ENCODE measurements around the gene IL17RE. TPM values are rescaled to one million over a fixed set of nuclear protein-coding genes. Genes with fewer than 3 reads are reported as not detected.
"Not testable (repeated sequence)": the region's sequence is repeated elsewhere in the genome, so short reads cannot be mapped to it uniquely, and the experiment has no call there.

The IL17RE gene
- total and polyA plus RNA-seq, 3 experiments from 2014 or later = 0.47 to 1.2 (median 1.2) TPM

DNA sequence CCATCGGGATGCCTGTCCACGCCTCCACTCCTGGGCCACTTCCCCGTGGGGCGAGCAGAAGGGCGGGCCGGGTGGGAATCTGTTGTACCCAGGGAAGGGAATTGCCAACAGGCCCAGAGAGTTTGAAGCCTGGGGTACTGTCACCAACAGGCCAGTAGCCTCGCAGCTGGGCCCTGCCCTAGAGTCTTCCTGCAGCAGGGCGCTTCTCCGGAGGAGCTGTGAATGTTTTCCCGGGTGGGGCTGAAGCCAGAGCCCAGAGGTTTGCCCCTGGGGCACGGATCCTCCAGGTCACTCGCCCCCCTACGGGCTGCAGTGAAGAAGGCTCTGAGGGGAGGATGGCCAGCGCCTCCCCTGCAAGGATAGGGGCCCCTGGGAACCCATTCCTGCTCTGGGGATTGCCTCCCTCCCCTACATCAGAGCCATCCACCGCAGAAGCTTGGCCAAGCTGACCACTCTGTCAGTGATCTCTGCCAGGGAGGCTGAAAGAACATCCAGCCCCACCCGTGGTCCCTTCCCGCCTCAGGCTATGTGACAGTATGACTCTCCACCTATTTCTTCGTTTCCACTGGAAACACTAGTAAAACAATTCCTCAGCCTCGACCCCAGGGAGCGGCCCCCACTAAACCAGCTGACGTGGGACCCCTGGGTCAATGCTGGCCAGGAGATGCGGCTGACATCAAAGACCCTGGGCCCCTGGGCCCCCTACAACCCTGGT is 39.4 kb upstream of the IL17RE start:
- Histone ChIP-seq H3K4me1 (ENCODE audit: insufficient read depth, low read length) (no peaks in the 10 kb centered on the region), H3K9me3 (ENCODE audit: low read length) (no peaks in the 10 kb centered on the region), H3K36me3 (ENCODE audit: insufficient read depth, low read length) (no peaks in the 10 kb centered on the region), H3K27ac (ENCODE audit: low read depth, low read length) (no peak overlapping the region), H3K4me3 (ENCODE audit: low read length) (no peak overlapping the region), H3K27me3 (ENCODE audit: insufficient read depth, low read length, poor library complexity, severe bottlenecking) (no peaks in the 10 kb centered on the region)
- H3K27me3 Mint-ChIP-seq = peaks cover 10 to 13% of the 10 kb centered on the region in 2 donors
- no peaks in the 10 kb centered on the region for H3K36me3 Mint-ChIP-seq
- H3K27ac Mint-ChIP-seq = peak overlapping the region in 1 of 8 donors; percentile 33
- no peaks in the 10 kb centered on the region for H3K9me3 Mint-ChIP-seq
- ChIA-PET POLR2A (no interaction called here), CTCF (no interaction called here)
- H3K4me1 Mint-ChIP-seq = peaks cover 0 to 6% (median 1%) of the 10 kb centered on the region in 3 donors
- no peak for DNase-seq
- H3K4me3 Mint-ChIP-seq = no peak overlapping the region

DNA sequence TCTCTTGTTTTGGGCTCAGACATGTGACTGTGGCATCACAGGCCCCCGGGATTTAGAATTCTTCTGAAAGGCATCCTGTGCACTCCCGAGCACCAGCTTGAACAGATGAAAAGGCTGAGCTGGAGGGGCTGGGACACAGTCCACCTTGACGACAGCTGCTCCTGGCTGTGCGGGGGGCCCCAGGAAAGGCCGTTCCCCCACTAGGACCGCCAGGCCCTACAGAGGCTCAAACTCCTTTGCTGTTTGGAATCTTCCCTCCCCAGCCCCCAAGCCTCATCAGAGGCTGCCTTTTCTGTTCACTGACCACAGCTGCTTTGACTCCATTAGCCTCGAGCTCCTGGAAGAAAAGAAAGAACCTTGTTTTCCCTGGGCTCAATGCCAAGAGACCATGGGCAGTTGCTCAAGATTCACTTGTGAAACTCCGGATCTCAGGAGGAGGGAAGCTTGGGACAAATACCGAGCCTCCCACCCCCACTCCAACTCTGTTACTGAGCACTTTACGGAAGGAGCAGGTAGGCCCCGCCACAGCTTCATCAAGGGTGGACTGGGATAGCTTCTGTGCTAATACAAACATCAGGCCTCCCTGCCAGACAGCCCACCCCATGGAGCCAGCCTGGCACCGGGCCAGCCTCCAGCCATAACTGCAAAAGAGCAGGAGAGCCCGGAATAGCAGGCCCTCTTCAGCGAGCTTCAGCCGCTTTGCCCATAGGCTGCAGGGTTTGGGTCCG is 38.3 kb upstream of the IL17RE start:
- ChIA-PET POLR2A (no interaction called here), CTCF (interaction anchor here (0.8 kb wide), 1 partner anchor 82 kb away, joined by 3 read pairs; no protein-coding TSS in a partner anchor)
- DNase-seq = no peak
- no peaks in the 10 kb centered on the region for H3K36me3 ChIP-seq (ENCODE audit: insufficient read depth, low read length)
- Mint-ChIP-seq H3K27ac (no peak overlapping the region), H3K4me1 (peaks cover 0 to 6% (median 1%) of the 10 kb centered on the region in 3 donors), H3K36me3 (no peaks in the 10 kb centered on the region), H3K4me3 (no peak overlapping the region), H3K27me3 (peaks cover 10 to 14% of the 10 kb centered on the region in 2 donors), H3K9me3 (no peaks in the 10 kb centered on the region)
- no peak overlapping the region for H3K4me3 ChIP-seq (ENCODE audit: low read length)
- H3K27me3 ChIP-seq (ENCODE audit: insufficient read depth, low read length, poor library complexity, severe bottlenecking) = no peaks in the 10 kb centered on the region
- H3K9me3 ChIP-seq (ENCODE audit: low read length) = no peaks in the 10 kb centered on the region
- no peaks in the 10 kb centered on the region for H3K4me1 ChIP-seq (ENCODE audit: insufficient read depth, low read length)
- H3K27ac ChIP-seq (ENCODE audit: low read depth, low read length) = no peak overlapping the region

DNA sequence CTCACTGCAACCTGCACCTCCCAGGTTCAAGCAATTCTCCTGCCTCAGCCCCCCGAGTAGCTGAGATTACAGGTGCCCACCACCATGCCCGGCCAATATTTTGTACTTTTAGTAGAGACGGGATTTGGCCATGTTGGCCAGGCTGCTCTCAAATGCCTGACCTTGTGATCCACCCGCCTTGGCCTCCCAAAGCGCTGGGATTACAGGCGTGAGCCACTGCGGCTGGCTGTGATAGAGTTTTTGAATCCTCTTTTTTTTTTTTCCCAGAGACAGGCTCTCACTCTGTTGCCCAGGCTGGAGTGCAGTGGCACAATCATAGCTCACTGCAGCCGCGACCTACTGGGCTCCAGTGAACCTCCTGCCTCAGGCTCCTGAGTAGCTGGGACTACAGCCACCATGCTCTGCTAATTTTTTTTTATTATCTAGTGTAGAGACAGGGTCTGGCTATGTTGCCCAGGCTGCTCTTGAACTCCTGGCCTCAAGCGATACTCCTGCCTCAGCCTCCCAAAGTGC is 37.5 kb upstream of the IL17RE start:
- not testable (repeated sequence) for H3K27ac Mint-ChIP-seq, H3K9me3 Mint-ChIP-seq

DNA sequence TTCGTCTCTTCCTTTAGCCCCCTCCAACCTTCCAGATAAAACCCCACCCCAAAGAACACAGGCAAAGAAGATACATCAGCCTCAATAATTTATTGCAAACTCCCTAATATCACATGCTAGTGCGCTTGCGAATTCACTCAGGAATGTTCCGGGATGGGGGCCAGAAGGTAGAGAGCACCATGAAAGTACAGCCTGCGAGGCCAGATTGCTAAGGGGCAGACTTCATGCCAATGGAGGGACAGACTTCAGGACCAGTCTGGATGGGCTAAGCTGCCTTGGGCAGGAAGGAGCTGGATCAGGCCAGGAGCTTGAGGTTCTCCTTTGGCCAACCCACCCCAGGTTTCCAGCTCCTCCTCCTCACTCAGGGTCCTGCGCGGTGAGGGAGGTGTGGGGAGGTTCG is 36.0 kb upstream of the IL17RE start:
- no peak overlapping the region for H3K27ac Mint-ChIP-seq
- no peak for DNase-seq
- no peaks in the 10 kb centered on the region for H3K36me3 ChIP-seq (ENCODE audit: insufficient read depth, low read length)
- no peak overlapping the region for H3K4me3 Mint-ChIP-seq
- no peak overlapping the region for H3K27ac ChIP-seq (ENCODE audit: low read depth, low read length)
- no peak overlapping the region for H3K4me3 ChIP-seq (ENCODE audit: low read length)
- no peaks in the 10 kb centered on the region for H3K4me1 ChIP-seq (ENCODE audit: insufficient read depth, low read length)
- no peaks in the 10 kb centered on the region for H3K9me3 ChIP-seq (ENCODE audit: low read length)
- H3K27me3 ChIP-seq (ENCODE audit: insufficient read depth, low read length, poor library complexity, severe bottlenecking) = no peaks in the 10 kb centered on the region
- POLR2A ChIA-PET = no interaction called here
- no peaks in the 10 kb centered on the region for H3K36me3 Mint-ChIP-seq
- peaks cover 10 to 14% of the 10 kb centered on the region in 2 donors for H3K27me3 Mint-ChIP-seq
- CTCF ChIA-PET = interaction anchor here (1.1 to 1.3 kb wide), 3 partner anchors 10 to 64 kb away, joined by 3 to 5 read pairs (median 3); no protein-coding TSS in a partner anchor
- H3K9me3 Mint-ChIP-seq = no peaks in the 10 kb centered on the region
- H3K4me1 Mint-ChIP-seq = peaks cover 0 to 6% (median 1%) of the 10 kb centered on the region in 3 donors

More for the DNA sequence above, 37.5 kb upstream of the IL17RE start:
- CTCF ChIA-PET = interaction anchor here (1.3 kb wide), 1 partner anchor 11 kb away, joined by 3 read pairs; no protein-coding TSS in a partner anchor
- H3K27me3 ChIP-seq (ENCODE audit: insufficient read depth, low read length, poor library complexity, severe bottlenecking); H3K9me3 ChIP-seq (ENCODE audit: low read length); H3K4me1 ChIP-seq (ENCODE audit: insufficient read depth, low read length); H3K4me1 Mint-ChIP-seq; H3K36me3 Mint-ChIP-seq; POLR2A ChIA-PET; H3K4me3 ChIP-seq (ENCODE audit: low read length); H3K36me3 ChIP-seq (ENCODE audit: insufficient read depth, low read length); DNase-seq; H3K27ac ChIP-seq (ENCODE audit: low read depth, low read length); H3K4me3 Mint-ChIP-seq: not testable (repeated sequence)
- H3K27me3 Mint-ChIP-seq = peaks cover 10 to 14% of the 10 kb centered on the region in 2 donors

DNA sequence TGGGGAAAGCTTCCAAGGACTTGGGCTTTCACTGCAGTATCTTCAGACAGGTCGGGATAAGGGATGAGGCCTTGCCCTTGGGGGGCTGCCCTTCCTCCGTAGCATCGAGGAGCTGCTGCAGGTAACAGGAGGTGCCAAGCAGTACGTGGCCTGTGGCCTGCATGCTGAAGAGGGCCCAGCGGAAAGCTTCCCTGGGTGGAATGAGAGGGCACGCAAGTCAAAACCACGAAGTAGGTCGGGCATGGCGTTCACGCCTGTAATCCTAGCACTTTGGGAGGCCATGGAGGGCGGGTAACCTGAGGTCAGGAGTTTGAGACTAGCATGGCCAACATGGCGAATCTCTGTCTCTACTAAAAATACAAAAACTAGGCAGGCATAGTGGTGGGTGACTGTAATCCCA is 35.5 kb upstream of the IL17RE start:
- no peak overlapping the region for H3K27ac Mint-ChIP-seq
- H3K27me3 Mint-ChIP-seq = peaks cover 7 to 10% of the 10 kb centered on the region in 2 donors

DNA sequence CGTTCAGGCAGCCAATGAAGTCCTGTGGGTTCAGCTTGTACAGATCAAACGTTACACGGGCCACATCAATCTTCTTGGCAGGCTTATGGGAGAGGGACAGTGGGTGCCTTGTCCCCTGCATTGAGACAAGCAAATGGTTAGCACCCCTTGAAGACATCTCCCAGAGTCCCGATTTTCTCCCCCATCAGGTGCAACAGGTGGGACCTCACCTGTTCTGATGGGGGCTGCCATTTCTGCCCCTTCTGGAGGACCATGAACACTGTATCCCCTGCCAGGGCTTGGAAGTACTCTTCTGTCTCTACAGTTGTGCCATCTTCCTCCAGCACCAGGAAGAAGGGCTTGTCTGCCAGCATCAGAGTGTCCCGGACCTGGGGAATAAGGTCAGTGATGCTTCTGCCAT is 32.7 kb upstream of the IL17RE start:
- Histone ChIP-seq H3K27me3 (ENCODE audit: insufficient read depth, low read length, poor library complexity, severe bottlenecking) (no peaks in the 10 kb centered on the region), H3K9me3 (ENCODE audit: low read length) (no peaks in the 10 kb centered on the region), H3K4me3 (ENCODE audit: low read length) (no peak overlapping the region), H3K36me3 (ENCODE audit: insufficient read depth, low read length) (no peaks in the 10 kb centered on the region), H3K4me1 (ENCODE audit: insufficient read depth, low read length) (no peaks in the 10 kb centered on the region), H3K27ac (ENCODE audit: low read depth, low read length) (no peak overlapping the region)
- Mint-ChIP-seq H3K4me1 (no peaks in the 10 kb centered on the region), H3K9me3 (no peaks in the 10 kb centered on the region), H3K36me3 (no peaks in the 10 kb centered on the region), H3K27ac (no peak overlapping the region), H3K4me3 (no peak overlapping the region), H3K27me3 (peaks cover 0 to 2% of the 10 kb centered on the region in 2 donors)
- no peak for DNase-seq
- ChIA-PET CTCF (no interaction called here), POLR2A (no interaction called here)

More for the DNA sequence above, 35.5 kb upstream of the IL17RE start:
- Histone ChIP-seq H3K9me3 (ENCODE audit: low read length) (no peaks in the 10 kb centered on the region), H3K27me3 (ENCODE audit: insufficient read depth, low read length, poor library complexity, severe bottlenecking) (no peaks in the 10 kb centered on the region), H3K27ac (ENCODE audit: low read depth, low read length) (no peak overlapping the region), H3K4me3 (ENCODE audit: low read length) (no peak overlapping the region), H3K36me3 (ENCODE audit: insufficient read depth, low read length) (no peaks in the 10 kb centered on the region), H3K4me1 (ENCODE audit: insufficient read depth, low read length) (no peaks in the 10 kb centered on the region)
- Mint-ChIP-seq H3K36me3 (no peaks in the 10 kb centered on the region), H3K9me3 (no peaks in the 10 kb centered on the region), H3K4me1 (peaks cover 0 to 3% (median 1%) of the 10 kb centered on the region in 3 donors), H3K4me3 (no peak overlapping the region)
- ChIA-PET POLR2A (no interaction called here), CTCF (interaction anchor here (1.1 kb wide), 1 partner anchor 40 kb away, joined by 3 read pairs; no protein-coding TSS in a partner anchor)
- no peak for DNase-seq

DNA sequence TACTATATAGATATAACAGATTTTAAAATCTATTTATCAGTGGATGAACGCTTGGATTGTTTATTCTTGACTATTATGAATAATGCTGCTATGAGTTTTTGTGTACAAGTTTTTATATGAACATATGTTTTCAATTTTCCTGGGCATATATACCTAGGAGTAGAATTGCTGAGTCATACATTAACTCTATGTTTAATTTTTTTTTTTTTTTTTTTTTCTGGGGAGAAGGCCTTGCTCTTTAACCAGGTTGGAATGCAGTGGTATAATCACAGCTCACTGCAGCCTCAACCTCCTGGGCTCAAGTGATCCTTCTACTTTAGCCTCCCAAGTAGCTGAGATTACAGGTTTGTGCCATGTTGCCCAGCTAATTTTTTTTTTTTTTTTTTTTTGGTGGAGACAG is 31.7 kb upstream of the IL17RE start:
- H3K9me3 Mint-ChIP-seq = no peaks in the 10 kb centered on the region
- CTCF ChIA-PET = no interaction called here
- H3K4me1 Mint-ChIP-seq = no peaks in the 10 kb centered on the region
- peaks cover 0 to 2% of the 10 kb centered on the region in 2 donors for H3K27me3 Mint-ChIP-seq
- no peak for DNase-seq
- POLR2A ChIA-PET = interaction anchor here (0.6 kb wide), 1 partner anchor 131 kb away, joined by 4 read pairs; no protein-coding TSS in a partner anchor
- H3K4me3 ChIP-seq (ENCODE audit: low read length) = no peak overlapping the region
- H3K36me3 Mint-ChIP-seq = no peaks in the 10 kb centered on the region
- H3K27me3 ChIP-seq (ENCODE audit: insufficient read depth, low read length, poor library complexity, severe bottlenecking) = no peaks in the 10 kb centered on the region
- H3K4me1 ChIP-seq (ENCODE audit: insufficient read depth, low read length) = no peaks in the 10 kb centered on the region
- no peak overlapping the region for H3K4me3 Mint-ChIP-seq
- H3K27ac Mint-ChIP-seq = no peak overlapping the region
- no peak overlapping the region for H3K27ac ChIP-seq (ENCODE audit: low read depth, low read length)
- H3K36me3 ChIP-seq (ENCODE audit: insufficient read depth, low read length) = no peaks in the 10 kb centered on the region
- H3K9me3 ChIP-seq (ENCODE audit: low read length) = no peaks in the 10 kb centered on the region

DNA sequence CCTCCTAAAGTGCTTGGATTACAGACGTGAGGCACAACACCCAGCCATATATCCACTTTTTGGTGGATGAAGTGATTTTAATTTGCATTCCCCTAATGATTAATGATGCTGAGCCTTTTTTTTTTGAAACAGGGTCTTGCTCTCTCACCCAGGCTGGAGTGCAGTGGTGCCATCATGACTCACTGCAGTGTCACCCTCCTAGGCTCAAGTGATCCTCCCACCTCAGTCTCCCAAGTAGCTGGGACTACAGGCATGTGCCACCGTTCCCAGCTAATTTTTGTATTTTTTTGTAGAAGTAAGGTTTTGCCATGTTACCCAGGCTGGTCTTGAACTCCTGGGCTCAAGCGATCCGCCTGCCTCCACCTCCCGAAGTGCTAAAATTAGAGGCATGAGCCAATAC is 30.6 kb upstream of the IL17RE start:
- CTCF ChIA-PET = not testable (repeated sequence)

More for the DNA sequence above, 30.6 kb upstream of the IL17RE start:
- H3K4me3 Mint-ChIP-seq; H3K4me1 ChIP-seq (ENCODE audit: insufficient read depth, low read length); DNase-seq; H3K27ac ChIP-seq (ENCODE audit: low read depth, low read length); POLR2A ChIA-PET; H3K36me3 Mint-ChIP-seq; H3K27me3 Mint-ChIP-seq; H3K4me3 ChIP-seq (ENCODE audit: low read length); H3K27me3 ChIP-seq (ENCODE audit: insufficient read depth, low read length, poor library complexity, severe bottlenecking); H3K9me3 Mint-ChIP-seq; H3K4me1 Mint-ChIP-seq; H3K9me3 ChIP-seq (ENCODE audit: low read length); H3K36me3 ChIP-seq (ENCODE audit: insufficient read depth, low read length): not testable (repeated sequence)
- peak overlapping the region in 1 of 8 donors; percentile 63 for H3K27ac Mint-ChIP-seq

Data from CD8-positive, alpha-beta memory T cell (primary cell).